GM19043 (cell line): ENCODE measurements around the gene CACNA1E.

Experiments
- ATAC-seq: cut with Tn5 transposase; IDR thresholded peaks from one replicate; pipeline ENCODE4 v1.9.1; 2021; ENCODE audit warnings: low read depth; ENCODE audit not compliant: unreplicated experiment

The CACNA1E gene

DNA sequence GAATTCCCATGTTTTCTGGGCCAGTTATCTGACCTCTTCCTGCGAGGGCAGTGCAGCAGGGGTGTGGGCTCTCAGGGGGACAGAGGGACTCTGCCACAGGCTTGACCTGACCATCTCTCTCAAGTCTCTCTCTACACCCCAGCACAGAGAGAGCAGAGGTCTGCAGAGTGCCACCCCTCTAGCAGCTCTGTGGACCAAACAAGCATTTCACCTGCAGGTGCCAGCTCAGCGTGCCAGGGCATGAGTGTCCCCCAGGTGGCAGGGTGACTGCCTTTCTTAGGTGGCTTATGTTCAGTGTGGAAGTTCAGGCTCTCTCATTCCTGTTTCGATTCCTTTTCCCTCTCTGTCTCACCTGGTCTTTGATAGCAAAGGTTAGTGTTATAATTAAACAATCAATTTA lies 191.3 kb downstream of the CACNA1E start:
- ATAC-seq = no peak

- no peak for ATAC-seq
These were observed 192.0 kb downstream of the CACNA1E start for GRCh38 chr1:181675091-181675917.

- no peak for ATAC-seq
These were observed 192.5 kb downstream of the CACNA1E start for GRCh38 chr1:181675918-181676190.

GRCh38 chr1:181676269-181676668 lies 193.0 kb downstream of the CACNA1E start:
- ATAC-seq = no peak

DNA sequence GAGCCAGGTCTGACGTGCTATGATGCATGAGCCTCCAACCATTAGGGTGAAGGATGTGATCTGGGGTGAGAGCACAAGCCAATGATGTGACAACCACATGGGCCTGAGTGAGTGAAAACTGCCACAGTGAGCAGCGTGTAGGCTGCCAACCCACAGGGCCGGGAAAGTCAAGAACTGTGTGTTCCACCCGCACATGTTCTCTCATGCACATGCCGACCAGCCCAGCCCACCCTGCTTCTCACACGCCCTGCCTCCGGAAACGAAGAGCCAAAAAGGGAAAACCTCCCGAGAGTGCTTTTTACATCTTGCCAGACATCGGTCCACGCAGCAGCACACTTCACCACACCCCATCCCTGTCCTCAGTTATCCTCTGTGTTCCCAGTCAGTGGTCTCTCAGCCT lies 197.0 kb downstream of the CACNA1E start:
- ATAC-seq = no peak

DNA sequence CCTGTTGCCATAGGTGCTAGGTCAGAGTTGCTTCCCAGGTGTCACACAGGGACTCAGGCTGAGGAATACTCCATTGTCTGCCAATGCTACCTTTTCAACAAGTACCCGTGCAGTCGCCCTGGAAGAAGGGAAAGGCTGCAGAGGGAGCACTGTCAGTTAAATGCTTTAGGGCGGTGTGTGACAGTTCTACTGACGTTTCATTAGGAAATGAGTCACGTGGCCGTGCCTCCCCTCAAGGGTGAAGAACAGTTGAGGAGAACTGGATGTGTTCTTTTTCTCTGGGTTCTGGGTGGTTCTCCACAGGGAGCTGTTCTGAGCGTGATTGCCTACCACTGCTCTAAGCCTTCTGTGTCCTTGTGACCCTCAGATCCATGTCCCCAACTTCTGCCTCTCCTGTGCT lies 197.6 kb downstream of the CACNA1E start:
- no peak for ATAC-seq

DNA sequence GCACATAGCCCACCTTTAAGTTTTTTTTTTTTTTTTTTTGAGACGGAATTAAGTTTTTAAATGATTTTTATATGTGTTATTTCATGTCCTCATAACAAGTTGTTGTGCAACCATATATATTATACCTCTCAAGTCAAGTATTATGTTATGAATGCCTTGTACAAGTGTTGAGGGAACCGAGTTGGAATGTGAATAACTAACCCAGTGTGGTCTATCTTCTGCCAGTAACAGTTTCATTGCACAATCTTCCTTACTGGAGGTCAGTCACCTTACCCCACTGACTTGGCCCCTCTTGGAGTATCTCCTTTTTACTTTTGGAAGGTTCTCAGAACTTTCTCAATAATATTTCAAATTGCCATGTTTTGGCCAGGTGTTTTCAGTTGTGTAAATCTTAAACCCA lies 201.9 kb downstream of the CACNA1E start:
- ATAC-seq = no peak

- ATAC-seq = no peak
These were observed 218.6 kb downstream of the CACNA1E start for GRCh38 chr1:181701891-181702290.

- no peak for ATAC-seq
These were observed 221.2 kb downstream of the CACNA1E start for GRCh38 chr1:181704546-181704945.

- no peak for ATAC-seq
These were observed 228.5 kb downstream of the CACNA1E start for GRCh38 chr1:181711820-181712219.

DNA sequence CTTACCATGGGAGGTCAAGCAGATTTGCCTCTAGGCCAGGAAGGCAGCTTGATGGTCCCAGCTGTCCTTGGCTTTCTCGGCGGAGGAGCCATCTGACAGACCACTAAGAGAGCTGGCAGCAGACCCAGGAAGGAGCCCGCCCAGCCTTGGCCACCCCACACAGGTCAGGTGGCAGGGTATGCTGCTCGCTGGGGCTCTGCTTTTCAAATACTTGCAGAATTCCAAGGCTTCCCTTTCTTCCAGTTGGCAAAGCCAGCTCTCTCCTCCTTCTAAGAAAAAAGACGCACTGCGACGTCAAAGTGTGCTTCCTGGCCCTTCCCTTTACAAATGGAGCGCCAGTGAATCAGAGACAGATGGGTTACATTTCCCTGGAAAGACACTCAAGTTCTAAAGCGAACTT lies 229.4 kb downstream of the CACNA1E start:
- no peak for ATAC-seq

GRCh38 chr1:181714428-181714827 lies 231.1 kb downstream of the CACNA1E start:
- no peak for ATAC-seq

GRCh38 chr1:181718034-181718433 lies 234.7 kb downstream of the CACNA1E start:
- no peak for ATAC-seq

DNA sequence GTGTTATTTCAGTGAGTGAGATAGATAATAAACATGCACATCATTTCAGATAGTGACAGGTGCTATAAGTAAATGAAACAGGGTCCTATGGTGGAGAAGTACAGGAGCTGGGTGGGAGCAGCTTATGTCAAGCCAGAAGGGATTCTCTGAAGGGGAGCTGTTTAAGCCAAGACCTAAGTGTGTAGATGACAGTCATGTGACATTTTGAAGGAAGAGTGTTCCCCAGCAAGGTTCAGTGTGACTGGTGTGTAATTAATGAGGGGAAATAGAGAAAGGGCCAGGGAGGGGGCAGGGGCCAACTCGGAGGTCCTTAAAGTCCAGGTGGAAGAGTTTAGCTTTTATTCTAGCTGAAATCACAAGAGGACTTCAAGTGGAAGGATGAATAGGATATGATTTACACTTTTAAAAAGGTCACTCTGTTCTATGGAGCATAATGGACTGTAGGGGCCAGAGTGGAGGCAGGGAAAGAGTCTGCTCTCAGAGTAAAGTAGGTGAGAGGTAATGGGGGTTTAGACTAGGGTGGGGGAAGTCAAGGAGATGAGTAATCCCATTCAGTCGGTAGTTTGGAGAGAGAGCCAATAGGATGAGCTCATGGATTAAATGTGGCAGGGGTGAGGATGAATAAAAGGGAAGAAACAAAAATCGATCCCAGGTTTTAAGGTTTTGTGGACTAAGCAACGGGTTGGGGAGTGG lies 243.1 kb downstream of the CACNA1E start:
- no peak for ATAC-seq

GRCh38 chr1:181730606-181731005 lies 247.3 kb downstream of the CACNA1E start:
- no peak for ATAC-seq

- no peak for ATAC-seq
These were observed 249.1 kb downstream of the CACNA1E start for GRCh38 chr1:181732218-181732990.

DNA sequence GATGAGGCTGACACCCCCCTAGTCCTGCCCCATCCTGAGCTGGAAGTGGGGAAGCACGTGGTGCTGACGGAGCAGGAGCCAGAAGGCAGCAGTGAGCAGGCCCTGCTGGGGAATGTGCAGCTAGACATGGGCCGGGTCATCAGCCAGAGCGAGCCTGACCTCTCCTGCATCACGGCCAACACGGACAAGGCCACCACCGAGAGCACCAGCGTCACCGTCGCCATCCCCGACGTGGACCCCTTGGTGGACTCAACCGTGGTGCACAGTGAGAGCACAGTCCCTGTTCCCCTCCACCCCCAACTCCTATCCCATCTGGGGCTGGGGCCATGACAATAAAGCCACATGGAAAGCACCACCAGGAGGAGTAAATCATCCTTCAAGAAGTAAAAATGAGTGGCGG lies 250.2 kb downstream of the CACNA1E start:
- no peak for ATAC-seq

DNA sequence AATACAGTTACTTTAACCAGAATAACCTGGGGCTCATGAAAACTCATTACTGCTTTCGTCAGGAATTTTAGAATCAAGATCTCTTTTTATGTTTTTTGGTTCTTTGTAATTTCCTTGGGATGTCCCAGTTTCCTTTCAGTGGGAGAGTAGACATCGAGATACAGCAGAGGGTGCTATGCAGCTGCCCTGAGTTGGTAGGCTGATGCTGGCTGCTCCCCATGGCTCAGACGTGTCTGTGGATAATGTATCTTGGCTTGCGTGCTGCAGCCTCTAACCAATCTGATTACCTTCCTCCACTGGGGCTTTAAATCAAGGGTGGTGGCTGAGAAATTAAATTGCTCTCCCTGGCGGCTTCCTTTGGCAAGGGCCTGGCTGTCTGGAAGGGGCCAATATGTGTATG lies 253.7 kb downstream of the CACNA1E start:
- ATAC-seq = no peak

DNA sequence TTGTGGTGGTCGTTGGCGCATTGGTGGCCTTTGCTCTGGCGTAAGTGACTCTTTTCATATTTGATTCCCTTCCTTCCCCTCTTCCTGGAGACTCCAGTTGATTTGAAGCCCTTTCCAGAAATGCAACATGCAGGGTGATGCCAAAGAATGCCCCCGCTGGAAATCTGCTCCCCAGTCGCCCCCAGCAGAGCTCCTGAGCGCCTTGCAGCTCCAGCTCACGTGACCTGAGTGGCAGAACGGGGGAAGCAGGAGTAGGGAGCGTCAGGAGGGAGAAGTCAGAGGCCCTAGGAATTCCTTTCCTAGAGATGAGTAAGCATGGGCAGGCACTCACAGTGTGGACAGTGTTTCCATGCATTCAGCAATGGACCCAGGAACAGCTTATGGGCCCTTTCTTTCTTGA lies 255.9 kb downstream of the CACNA1E start:
- ATAC-seq = no peak

DNA sequence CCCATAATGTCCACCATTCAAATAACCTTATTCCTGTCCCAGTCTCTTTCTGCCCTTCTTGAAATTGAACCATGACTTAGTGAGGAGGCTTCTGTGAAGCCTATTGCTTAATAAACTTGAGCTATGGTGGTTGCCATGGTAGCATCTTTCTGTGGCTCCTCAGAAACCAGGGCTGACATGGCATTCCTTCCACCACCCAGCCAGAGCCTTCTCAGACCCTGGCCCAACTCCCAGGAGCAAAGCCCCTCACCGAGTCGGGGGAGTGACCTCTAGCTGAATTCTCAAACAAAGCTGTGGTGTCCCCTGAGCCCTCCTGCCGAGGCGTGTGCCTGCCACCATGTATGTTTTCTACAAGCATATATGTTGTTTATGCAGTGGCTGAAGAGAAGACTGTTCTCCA lies 259.1 kb downstream of the CACNA1E start:
- no peak for ATAC-seq

GRCh38 chr1:181743878-181744312 lies 260.6 kb downstream of the CACNA1E start:
- no peak for ATAC-seq

DNA sequence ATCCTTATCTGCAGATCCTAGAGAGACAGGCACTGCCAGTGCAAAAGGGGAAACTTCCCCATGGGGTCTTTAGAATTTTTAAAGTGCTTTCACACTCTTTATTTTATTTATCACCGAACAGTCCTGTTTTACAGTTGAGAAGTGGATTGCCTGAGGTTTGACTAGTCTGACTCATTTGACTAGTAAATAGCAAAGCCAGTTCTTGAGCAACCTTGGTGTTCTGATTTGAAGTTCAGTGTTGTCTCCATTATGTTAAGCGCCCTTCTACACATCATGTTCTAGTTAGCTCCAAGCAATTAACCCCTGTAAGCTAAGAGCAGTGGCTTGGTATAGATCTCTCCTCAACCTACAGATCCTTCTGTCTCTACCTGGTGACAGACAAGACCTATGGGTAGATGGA lies 262.9 kb downstream of the CACNA1E start:
- ATAC-seq = no peak
